ENCODE measurements around the gene CD24. TPM values are rescaled to one million over a fixed set of nuclear protein-coding genes. Genes with fewer than 3 reads are reported as not detected.
"Not testable (repeated sequence)": the region's sequence is repeated elsewhere in the genome, so short reads cannot be mapped to it uniquely, and the experiment has no call there.

CD24 gene
- total RNA-seq, 2 experiments from 2014 or later, result 198 to 382 TPM

GRCh38 chr6:106972500-106972899 lies 2.0 kb downstream of the CD24 start:
- peak overlapping the region; percentile 85 for H3K4me2 ChIP-seq (ENCODE audit: low read length)
- peaks cover 43% of the 10 kb centered on the region for H3K79me2 ChIP-seq (ENCODE audit: insufficient read depth, low read depth, low read length)
- H3K4me3 ChIP-seq (ENCODE audit: low read depth, low read length, poor library complexity, severe bottlenecking), result peak overlapping the region; percentile 84
- ChIA-PET CTCF (ENCODE audit: unreplicated experiment) (no interaction called here), POLR2A (interaction anchor here (0.8 to 1.7 kb wide), 7 partner anchors 34 to 460 kb away, joined by 3 to 5 read pairs (median 3); no protein-coding TSS in a partner anchor)
- peak overlapping the region; percentile 74 for H3K27ac ChIP-seq (ENCODE audit: low read depth, low read length, poor library complexity, severe bottlenecking)
- peak; percentile 35 for DNase-seq (ENCODE audit: low spot score)
- H2AFZ ChIP-seq (ENCODE audit: low read length), result no peak overlapping the region
- intact Hi-C loops (cut with micrococcal nuclease; ENCODE audit: unreplicated experiment), result loop anchor here (2.0 kb wide), 1 partner anchor 462 kb away; no protein-coding TSS in a partner anchor
- H3K4me1 ChIP-seq (ENCODE audit: insufficient read depth, low read length, poor library complexity, severe bottlenecking), result peaks cover 30% of the 10 kb centered on the region
- peaks cover 20% of the 10 kb centered on the region for H4K20me1 ChIP-seq (ENCODE audit: insufficient read depth, low read length)
- no TSS peak for BruUV-seq (replicated peaks)
- H3K9me3 ChIP-seq (ENCODE audit: low read length), result no peaks in the 10 kb centered on the region
- peaks cover 60% of the 10 kb centered on the region for H3K36me3 ChIP-seq (ENCODE audit: insufficient read depth, low read length)
- no peaks in the 10 kb centered on the region for H3K9me2 ChIP-seq (ENCODE audit: insufficient read depth, low read length)
- TF ChIP-seq EZH2phosphoT487 (IDR thresholded peaks at IDR 0.05; ENCODE audit: borderline replicate concordance, low read depth, low read length) (no peak), CTCF (conservative IDR thresholded peaks at IDR 0.05; ENCODE audit: low read length) (no peak)

- peaks cover 14% of the 10 kb centered on the region for H3K4me1 ChIP-seq (ENCODE audit: insufficient read depth, low read length, poor library complexity, severe bottlenecking)
- H3K9me3 ChIP-seq (ENCODE audit: low read length); H2AFZ ChIP-seq (ENCODE audit: low read length); H3K9me2 ChIP-seq (ENCODE audit: insufficient read depth, low read length); intact Hi-C loops (cut with micrococcal nuclease; ENCODE audit: unreplicated experiment); H3K4me3 ChIP-seq (ENCODE audit: low read depth, low read length, poor library complexity, severe bottlenecking); H3K27ac ChIP-seq (ENCODE audit: low read depth, low read length, poor library complexity, severe bottlenecking); CTCF ChIA-PET (ENCODE audit: unreplicated experiment); H3K4me2 ChIP-seq (ENCODE audit: low read length); DNase-seq (ENCODE audit: low spot score): not testable (repeated sequence)
- H4K20me1 ChIP-seq (ENCODE audit: insufficient read depth, low read length), result peaks cover 20% of the 10 kb centered on the region
- H3K79me2 ChIP-seq (ENCODE audit: insufficient read depth, low read depth, low read length), result peaks cover 38% of the 10 kb centered on the region
- TSS peak; percentile 67 for BruUV-seq (replicated peaks)
- H3K36me3 ChIP-seq (ENCODE audit: insufficient read depth, low read length), result peaks cover 60% of the 10 kb centered on the region
- POLR2A ChIA-PET, result interaction anchor here (1.7 kb wide), 1 partner anchor 335 kb away, joined by 3 read pairs; no protein-coding TSS in a partner anchor
Measured at GRCh38 chr6:106970769-106971168, 3.8 kb downstream of the CD24 start.

- H3K9me3 ChIP-seq (ENCODE audit: low read length), result no peaks in the 10 kb centered on the region
- H3K79me2 ChIP-seq (ENCODE audit: insufficient read depth, low read depth, low read length), result peaks cover 22% of the 10 kb centered on the region
- H2AFZ ChIP-seq (ENCODE audit: low read length), result no peak overlapping the region
- no peak overlapping the region for H3K4me2 ChIP-seq (ENCODE audit: low read length)
- BruUV-seq (replicated peaks), result no TSS peak
- ChIA-PET POLR2A (interaction anchor here (0.7 to 1.4 kb wide), 2 partner anchors 267 to 319 kb away, joined by 4 to 5 read pairs; no protein-coding TSS in a partner anchor), CTCF (ENCODE audit: unreplicated experiment) (no interaction called here)
- no peak overlapping the region for H3K4me3 ChIP-seq (ENCODE audit: low read depth, low read length, poor library complexity, severe bottlenecking)
- peaks cover 46% of the 10 kb centered on the region for H3K36me3 ChIP-seq (ENCODE audit: insufficient read depth, low read length)
- H4K20me1 ChIP-seq (ENCODE audit: insufficient read depth, low read length), result peaks cover 15% of the 10 kb centered on the region
- TF ChIP-seq EZH2phosphoT487 (IDR thresholded peaks at IDR 0.05; ENCODE audit: borderline replicate concordance, low read depth, low read length) (no peak), CTCF (conservative IDR thresholded peaks at IDR 0.05; ENCODE audit: low read length) (no peak)
- DNase-seq (ENCODE audit: low spot score), result no peak
- H3K4me1 ChIP-seq (ENCODE audit: insufficient read depth, low read length, poor library complexity, severe bottlenecking), result peaks cover 11% of the 10 kb centered on the region
- H3K27ac ChIP-seq (ENCODE audit: low read depth, low read length, poor library complexity, severe bottlenecking), result no peak overlapping the region
- H3K9me2 ChIP-seq (ENCODE audit: insufficient read depth, low read length), result no peaks in the 10 kb centered on the region
- intact Hi-C loops (cut with micrococcal nuclease; ENCODE audit: unreplicated experiment), result no loop called here
Measured at GRCh38 chr6:106967936-106968555, 6.5 kb downstream of the CD24 start.

All from OCI-LY7 (cell line).